ENCODE results near the gene MARCHF6. TPM values are rescaled to one million over a fixed set of nuclear protein-coding genes. Genes with fewer than 3 reads are reported as not detected.

The MARCHF6 gene
- total and polyA plus RNA-seq, 9 of the 15 experiments (the other 6 are each of a cell fraction or from before 2014, with no cell fraction given), result 74.1 to 456 (median 116) TPM

DNA sequence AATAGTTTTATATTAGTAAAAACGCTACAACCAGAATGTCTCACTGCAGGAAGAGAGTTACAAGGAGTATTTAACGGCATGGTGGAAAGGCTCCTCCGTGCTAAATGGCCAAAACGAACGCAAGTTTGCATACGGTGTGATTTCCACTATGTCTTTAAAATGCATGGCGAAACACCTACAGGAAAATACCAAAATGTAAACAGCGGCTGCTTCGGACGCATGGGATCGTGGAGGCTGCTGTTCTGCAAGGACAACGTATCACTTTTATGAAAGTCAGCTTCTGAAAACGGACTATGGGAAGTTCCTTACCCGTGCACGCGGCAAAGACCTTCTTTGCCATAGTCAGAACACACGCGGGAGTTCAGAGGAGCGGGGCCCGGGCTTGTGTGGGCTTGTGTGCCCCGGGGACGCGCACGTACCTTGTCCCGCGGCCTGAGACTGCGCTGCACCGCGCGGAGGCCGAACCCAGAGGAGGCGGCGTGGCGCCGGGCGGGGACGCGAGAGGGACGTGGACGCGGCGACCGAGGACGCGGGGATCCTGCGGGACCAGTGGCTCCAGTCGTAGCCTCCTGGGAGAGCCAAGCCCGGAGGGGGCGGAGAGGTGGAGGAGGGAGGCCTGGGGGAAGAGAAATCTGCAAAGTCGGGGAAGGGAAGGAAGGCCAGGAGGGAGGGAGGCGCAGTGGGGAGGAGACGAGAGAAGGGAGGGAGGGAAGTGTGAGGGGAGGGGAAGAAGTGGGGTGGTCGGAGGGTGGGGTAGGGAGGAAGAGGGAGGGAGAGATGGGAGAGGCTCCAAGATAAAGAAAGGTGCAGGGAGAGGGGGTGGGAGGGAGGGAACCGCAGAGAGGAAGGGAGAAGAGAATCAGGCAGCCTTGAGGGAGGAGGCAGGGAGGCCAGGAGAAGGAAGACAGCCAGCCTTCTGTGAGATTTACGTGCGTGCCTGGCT lies 46.0 kb upstream of the MARCHF6 start, which contains the start of gene CMBL (continued):
- TF ChIP-seq ZNF212 (CRISPR knock-in tag; IDR thresholded peaks at IDR 0.05) (no peak), HCFC1 (IDR thresholded peaks at IDR 0.05; ENCODE audit: low read depth, low read length) (peak; percentile 29; the same call in 1 of the 2 replicates), FOSL1 (tag; conservative IDR thresholded peaks at IDR 0.05) (no peak), ZNF830 (CRISPR knock-in tag; IDR thresholded peaks at IDR 0.05) (no peak), ZBTB7A (IDR thresholded peaks at IDR 0.05; ENCODE audit: borderline replicate concordance, control insufficient read depth, low read depth, low read length) (peak; percentile 73; the same call in 1 of the 2 replicates), PPARD (CRISPR knock-in tag; IDR thresholded peaks at IDR 0.05) (no peak), TRIM28 (IDR thresholded peaks at IDR 0.05) (peak; percentile 60; the same call in 1 of the 2 replicates), OTX1 (CRISPR knock-in tag; IDR thresholded peaks at IDR 0.05) (peak; percentile 74; the same call in 1 of the 2 replicates), ZSCAN29 (IDR thresholded peaks at IDR 0.05) (no peak; the same call in 1 of the 2 replicates), MTA1 (IDR thresholded peaks at IDR 0.05; ENCODE audit: borderline replicate concordance) (peak; percentile 90), EP300 (IDR thresholded peaks at IDR 0.05; ENCODE audit: low read length) (peak; percentile 42), ZZZ3 (IDR thresholded peaks at IDR 0.05) (no peak), HEY1 (CRISPR knock-in tag; IDR thresholded peaks at IDR 0.05; ENCODE audit: borderline replicate concordance) (no peak), JUND (IDR thresholded peaks at IDR 0.05; ENCODE audit: borderline replicate concordance, low read depth, low read length) (peak; percentile 35; the same call in 1 of the 2 replicates), JUND (tag; IDR thresholded peaks at IDR 0.05; ENCODE audit: borderline replicate concordance, low read depth, low read length) (peak; percentile 19; the same call in 1 of the 3 replicates), ZNF384 (IDR thresholded peaks at IDR 0.05; ENCODE audit: low read depth, low read length) (no peak), SAFB (IDR thresholded peaks at IDR 0.05; ENCODE audit: borderline replicate concordance, low read depth, low read length) (peak; percentile 92), IRF2 (CRISPR knock-in tag; IDR thresholded peaks at IDR 0.05) (no peak), SPI1 (IDR thresholded peaks at IDR 0.05; ENCODE audit: borderline replicate concordance, low read depth, low read length) (peak; percentile 62; the same call in 1 of the 2 replicates), SMARCE1 (IDR thresholded peaks at IDR 0.05) (peak; percentile 69)
- TF ChIP-seq, protein P1, sequence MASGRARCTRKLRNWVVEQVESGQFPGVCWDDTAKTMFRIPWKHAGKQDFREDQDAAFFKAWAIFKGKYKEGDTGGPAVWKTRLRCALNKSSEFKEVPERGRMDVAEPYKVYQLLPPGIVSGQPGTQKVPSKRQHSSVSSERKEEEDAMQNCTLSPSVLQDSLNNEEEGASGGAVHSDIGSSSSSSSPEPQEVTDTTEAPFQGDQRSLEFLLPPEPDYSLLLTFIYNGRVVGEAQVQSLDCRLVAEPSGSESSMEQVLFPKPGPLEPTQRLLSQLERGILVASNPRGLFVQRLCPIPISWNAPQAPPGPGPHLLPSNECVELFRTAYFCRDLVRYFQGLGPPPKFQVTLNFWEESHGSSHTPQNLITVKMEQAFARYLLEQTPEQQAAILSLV (tag; IDR thresholded peaks at IDR 0.05), result no peak
- TF ChIP-seq, protein P2, sequence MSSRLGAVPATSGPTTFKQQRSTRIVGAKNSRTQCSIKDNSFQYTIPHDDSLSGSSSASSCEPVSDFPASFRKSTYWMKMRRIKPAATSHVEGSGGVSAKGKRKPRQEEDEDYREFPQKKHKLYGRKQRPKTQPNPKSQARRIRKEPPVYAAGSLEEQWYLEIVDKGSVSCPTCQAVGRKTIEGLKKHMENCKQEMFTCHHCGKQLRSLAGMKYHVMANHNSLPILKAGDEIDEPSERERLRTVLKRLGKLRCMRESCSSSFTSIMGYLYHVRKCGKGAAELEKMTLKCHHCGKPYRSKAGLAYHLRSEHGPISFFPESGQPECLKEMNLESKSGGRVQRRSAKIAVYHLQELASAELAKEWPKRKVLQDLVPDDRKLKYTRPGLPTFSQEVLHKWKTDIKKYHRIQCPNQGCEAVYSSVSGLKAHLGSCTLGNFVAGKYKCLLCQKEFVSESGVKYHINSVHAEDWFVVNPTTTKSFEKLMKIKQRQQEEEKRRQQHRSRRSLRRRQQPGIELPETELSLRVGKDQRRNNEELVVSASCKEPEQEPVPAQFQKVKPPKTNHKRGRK (tag; IDR thresholded peaks at IDR 0.05), result no peak
- TF ChIP-seq, protein P3, sequence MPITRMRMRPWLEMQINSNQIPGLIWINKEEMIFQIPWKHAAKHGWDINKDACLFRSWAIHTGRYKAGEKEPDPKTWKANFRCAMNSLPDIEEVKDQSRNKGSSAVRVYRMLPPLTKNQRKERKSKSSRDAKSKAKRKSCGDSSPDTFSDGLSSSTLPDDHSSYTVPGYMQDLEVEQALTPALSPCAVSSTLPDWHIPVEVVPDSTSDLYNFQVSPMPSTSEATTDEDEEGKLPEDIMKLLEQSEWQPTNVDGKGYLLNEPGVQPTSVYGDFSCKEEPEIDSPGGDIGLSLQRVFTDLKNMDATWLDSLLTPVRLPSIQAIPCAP (CRISPR knock-in tag; IDR thresholded peaks at IDR 0.05; ENCODE audit: borderline replicate concordance), result no peak
- TF ChIP-seq, protein P4, sequence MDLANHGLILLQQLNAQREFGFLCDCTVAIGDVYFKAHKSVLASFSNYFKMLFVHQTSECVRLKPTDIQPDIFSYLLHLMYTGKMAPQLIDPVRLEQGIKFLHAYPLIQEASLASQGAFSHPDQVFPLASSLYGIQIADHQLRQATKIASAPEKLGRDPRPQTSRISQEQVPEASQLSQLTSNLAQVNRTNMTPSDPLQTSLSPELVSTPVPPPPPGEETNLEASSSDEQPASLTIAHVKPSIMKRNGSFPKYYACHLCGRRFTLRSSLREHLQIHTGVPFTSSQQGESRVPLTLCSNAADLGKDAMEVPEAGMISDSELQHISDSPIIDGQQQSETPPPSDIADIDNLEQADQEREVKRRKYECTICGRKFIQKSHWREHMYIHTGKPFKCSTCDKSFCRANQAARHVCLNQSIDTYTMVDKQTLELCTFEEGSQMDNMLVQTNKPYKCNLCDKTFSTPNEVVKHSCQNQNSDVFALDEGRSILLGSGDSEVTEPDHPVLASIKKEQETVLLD (IDR thresholded peaks at IDR 0.05), result 0 out of 2 replicates have a peak, but pooled peaks have one; percentile 82
